NCI-H748 (cell line): ENCODE results near the gene CLOCK.

Experiments
- DNase-seq: peaks from one replicate; lab custom pipeline; 2025; ENCODE audit not compliant: unreplicated experiment; lab: John Stamatoyannopoulos, UW

The CLOCK gene

GRCh38 chr4:55435141-55435841 lies 111.4 kb downstream of the CLOCK start:
- DNase-seq, result no peak

GRCh38 chr4:55431710-55432336 lies 114.9 kb downstream of the CLOCK start:
- no peak for DNase-seq

- no peak for DNase-seq
Measured at GRCh38 chr4:55424791-55425190, 121.9 kb downstream of the CLOCK start.

GRCh38 chr4:55416176-55416575 lies 130.5 kb downstream of the CLOCK start:
- DNase-seq, result no peak

GRCh38 chr4:55411621-55412020 lies 135.1 kb downstream of the CLOCK start:
- DNase-seq, result no peak

GRCh38 chr4:55410431-55410830 lies 136.3 kb downstream of the CLOCK start:
- no peak for DNase-seq

- no peak for DNase-seq
Measured at GRCh38 chr4:55409468-55410171, 137.1 kb downstream of the CLOCK start.

- DNase-seq, result no peak
Measured at GRCh38 chr4:55407764-55408163, 138.9 kb downstream of the CLOCK start.

GRCh38 chr4:55407119-55407518 lies 139.6 kb downstream of the CLOCK start:
- no peak for DNase-seq

GRCh38 chr4:55406545-55406944 lies 140.2 kb downstream of the CLOCK start:
- no peak for DNase-seq

- DNase-seq, result no peak
Measured at GRCh38 chr4:55405073-55405472, 141.6 kb downstream of the CLOCK start.

- DNase-seq, result no peak
Measured at GRCh38 chr4:55399581-55399980, 147.1 kb downstream of the CLOCK start.

GRCh38 chr4:55398966-55399365 lies 147.7 kb downstream of the CLOCK start:
- no peak for DNase-seq

GRCh38 chr4:55398461-55398860 lies 148.2 kb downstream of the CLOCK start:
- no peak for DNase-seq

GRCh38 chr4:55397520-55398321 lies 149.0 kb downstream of the CLOCK start:
- peak; percentile 38 for DNase-seq

- peak; percentile 9 for DNase-seq
Measured at GRCh38 chr4:55397126-55397436, 149.6 kb downstream of the CLOCK start.

GRCh38 chr4:55396308-55397125 lies 150.2 kb downstream of the CLOCK start:
- peak; percentile 45 for DNase-seq

- peak; percentile 89 for DNase-seq
Measured at GRCh38 chr4:55395529-55396307, 151.0 kb downstream of the CLOCK start, which contains the start of gene TMEM165. TMEM165 (plus strand) TSS chr4:55395957; CDS start chr4:55396190, 233 bp downstream.

- no peak for DNase-seq
Measured at GRCh38 chr4:55395218-55395528, 151.5 kb downstream of the CLOCK start.
